ENCODE results near the gene DGAT2.
A peak's percentile ranks its signal among the peaks of the same experiment; 100 is the strongest.
"Not testable (repeated sequence)": the region's sequence is repeated elsewhere in the genome, so short reads cannot be mapped to it uniquely, and the experiment has no call there.

The DGAT2 gene, protein sequence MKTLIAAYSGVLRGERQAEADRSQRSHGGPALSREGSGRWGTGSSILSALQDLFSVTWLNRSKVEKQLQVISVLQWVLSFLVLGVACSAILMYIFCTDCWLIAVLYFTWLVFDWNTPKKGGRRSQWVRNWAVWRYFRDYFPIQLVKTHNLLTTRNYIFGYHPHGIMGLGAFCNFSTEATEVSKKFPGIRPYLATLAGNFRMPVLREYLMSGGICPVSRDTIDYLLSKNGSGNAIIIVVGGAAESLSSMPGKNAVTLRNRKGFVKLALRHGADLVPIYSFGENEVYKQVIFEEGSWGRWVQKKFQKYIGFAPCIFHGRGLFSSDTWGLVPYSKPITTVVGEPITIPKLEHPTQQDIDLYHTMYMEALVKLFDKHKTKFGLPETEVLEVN

DNA sequence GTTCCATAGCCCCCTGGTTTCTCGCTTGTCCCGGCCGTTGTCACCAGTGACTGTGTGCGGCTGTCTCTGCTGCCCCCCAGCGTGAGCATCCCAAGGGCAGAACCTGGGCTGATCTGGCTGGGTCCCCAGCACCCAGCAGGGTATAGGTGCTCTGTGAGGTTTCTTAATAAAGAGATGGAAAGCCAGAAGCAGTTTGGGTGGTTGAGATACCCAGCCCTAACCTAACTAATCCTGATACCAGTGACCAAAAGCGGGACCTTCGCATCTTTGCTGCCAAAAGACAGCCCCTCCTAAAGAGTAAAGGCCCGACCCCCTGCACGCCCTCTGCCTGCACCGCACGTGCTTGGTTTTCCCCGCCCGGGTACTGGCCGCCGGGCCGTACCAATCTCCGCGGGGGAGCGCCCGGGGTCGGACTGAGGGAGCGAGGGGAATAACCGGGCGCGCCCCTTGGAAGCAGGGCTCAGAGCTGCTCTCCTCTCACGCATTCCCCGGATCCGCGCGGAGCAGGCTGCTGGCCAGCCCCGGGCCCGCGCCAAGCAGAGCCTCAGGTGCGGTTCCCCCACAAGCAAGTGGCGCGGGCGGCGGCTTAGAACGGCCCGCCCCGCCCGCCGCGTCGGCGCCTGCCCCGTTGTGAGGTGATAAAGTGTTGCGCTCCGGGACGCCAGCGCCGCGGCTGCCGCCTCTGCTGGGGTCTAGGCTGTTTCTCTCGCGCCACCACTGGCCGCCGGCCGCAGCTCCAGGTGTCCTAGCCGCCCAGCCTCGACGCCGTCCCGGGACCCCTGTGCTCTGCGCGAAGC, at the start of gene DGAT2:
Gene DGAT2 (plus strand): TSS at position 667 of the 797 bp plus-strand sequence. CDS start 214 bp downstream, outside the sequence.
- DNase-seq (ENCODE audit: low spot score), result peak; percentile 89

DNA sequence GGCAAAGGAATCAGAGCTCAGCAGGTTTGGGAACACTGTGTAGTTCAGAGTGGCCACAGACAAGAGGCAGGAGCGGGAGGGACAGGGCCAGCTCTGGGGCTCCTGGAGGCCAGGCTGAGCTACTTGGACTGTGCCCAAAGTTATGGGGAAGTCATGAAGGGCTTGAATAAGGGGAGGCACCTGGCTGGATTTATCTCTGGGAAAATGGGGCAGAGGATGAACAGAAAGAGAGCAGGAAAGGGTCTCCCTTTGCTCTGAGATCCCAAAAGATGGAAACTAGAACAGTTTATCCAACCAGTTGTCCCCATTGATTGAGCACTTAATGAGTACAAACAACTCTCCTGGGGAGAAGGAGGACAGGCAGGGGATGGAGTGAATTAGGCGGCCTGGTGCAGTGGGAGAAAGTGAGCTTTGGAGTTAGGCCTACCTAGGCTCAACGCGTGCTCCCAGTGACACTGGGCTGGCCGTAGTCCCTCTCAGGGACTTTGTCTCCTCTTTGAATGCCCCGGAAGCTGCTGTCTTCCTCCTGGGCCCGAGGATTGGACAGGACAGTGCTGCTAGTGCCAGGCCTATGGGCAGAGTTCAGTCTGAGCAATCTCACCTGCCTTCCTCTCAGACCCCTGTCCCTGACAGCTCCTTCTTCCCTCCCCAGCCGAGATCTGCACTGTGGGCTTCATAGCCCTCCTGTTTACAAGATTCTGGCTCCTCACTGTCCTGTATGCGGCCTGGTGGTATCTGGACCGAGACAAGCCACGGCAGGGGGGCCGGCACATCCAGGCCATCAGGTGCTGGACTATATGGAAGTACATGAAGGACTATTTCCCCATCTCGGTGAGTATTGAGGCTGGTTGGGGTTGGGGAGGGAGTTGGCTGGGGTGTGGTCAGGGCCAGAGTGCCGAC, 49.0 kb upstream of the DGAT2 start:
- no peak for DNase-seq (ENCODE audit: low spot score)

DNA sequence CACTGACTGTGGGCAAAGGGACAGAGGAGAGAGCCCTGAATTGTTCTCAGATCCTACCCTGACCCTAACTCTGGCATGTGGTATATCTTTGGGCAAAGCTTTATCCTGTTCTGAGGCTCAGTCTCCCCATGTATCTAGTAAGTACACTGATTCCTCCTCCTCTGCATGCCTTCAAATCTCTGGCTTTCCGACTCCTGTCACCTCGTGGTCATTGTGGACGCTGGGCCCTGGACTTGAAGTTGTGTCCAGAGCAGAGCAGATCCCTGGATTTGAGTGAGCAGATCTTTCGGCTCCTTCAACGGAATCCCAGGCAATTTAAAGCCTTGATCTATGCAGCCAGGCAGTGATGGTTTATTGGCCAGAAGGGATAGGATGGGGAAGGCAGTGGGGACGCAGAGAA, 47.9 kb upstream of the DGAT2 start:
- no peak for DNase-seq (ENCODE audit: low spot score)

DNA sequence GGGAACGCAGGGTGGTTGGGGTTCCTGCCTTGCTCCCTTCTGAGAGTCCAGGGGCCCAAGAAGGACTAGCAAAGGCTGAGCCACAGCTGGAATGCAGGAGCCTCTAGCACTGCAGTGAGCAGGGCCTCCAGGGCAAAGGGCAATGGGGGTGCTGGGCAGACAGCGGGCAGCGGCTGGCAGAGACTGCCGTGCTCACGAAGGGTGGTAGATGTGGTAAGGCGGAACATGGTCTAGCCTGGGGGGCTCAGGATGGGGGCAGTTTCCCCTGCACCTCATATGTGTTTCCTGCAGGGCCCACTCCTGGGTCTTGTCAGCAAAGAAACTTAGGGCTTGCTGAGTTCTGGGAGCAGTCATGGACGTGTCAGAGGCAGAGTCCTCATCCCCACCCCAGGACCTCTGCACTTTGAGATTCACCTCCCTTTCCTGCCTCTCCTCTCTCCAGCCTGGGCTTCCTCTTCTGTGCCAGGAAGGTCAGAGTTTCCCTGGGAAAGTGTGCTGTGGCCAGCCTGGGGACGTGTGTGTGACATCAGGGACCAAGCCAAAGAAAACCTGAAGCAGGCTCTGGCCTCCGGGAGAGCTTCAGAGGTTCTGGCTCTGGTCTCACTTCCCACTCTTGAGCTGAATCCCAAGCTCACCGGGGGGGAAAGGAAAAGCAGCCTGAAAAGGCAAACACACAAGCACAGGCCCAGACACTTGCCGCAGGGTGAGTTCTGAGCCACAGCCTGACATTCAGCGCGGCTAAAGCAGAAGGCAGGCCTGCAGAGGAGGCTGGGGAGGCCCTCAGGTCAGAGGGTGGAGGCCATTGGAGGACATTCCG, 46.5 kb upstream of the DGAT2 start:
- no peak for DNase-seq (ENCODE audit: low spot score)

DNA sequence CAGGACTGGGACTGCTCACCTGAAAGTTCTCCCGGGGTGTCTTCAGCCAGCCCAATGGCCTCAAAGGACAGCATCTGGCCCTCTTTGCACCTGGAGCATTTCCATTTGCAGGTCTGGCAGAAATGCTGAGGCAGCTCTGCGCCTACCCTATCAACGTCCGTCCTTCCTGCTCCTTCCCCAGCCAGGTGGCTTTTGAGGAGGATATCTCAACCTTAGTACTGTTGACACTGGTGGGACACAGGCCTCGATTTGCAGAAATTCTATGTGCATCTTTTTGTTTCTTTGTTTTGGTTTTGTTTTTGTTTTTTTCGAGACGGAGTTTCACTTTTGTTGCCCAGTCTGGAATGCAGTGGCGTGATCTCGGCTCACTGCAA, 45.9 kb upstream of the DGAT2 start:
- DNase-seq (ENCODE audit: low spot score), result no peak

DNA sequence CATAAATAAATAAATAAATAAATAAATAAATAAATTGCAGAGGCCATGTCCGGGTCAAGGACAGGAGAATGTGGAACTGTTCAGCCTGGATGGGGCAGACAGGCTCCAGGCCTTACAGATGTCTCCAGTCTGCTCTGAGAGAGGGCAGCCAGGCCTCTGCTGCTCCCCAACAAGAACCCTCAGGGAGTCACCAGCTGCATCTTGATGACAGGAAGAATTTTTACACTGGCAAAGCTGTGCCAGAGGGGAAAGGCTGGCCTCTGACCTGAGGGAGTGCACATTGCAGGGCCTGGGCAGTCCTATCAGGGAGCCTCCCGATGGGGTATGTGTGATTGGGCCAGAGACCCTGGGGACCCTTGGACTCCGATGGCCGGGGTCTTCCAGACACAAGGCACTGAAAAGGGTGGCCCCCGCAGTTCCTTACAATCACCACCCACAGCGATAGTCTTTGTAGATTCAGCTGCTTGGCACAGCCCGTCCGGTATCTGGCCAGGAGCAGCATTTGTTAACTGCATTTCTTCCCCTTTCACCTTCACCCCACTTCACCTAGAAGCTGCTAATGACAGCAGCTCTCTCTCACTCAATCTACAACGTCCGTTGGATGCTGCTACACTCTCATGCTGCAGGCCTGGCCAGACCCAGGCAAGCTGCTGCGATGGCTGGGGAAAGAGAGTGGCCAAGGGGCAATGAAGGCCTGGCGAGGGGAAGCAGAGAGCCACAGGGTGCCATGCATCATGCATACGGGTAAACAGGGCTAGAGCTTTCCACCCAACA, 42.8 kb upstream of the DGAT2 start:
- no peak for DNase-seq (ENCODE audit: low spot score)

DNA sequence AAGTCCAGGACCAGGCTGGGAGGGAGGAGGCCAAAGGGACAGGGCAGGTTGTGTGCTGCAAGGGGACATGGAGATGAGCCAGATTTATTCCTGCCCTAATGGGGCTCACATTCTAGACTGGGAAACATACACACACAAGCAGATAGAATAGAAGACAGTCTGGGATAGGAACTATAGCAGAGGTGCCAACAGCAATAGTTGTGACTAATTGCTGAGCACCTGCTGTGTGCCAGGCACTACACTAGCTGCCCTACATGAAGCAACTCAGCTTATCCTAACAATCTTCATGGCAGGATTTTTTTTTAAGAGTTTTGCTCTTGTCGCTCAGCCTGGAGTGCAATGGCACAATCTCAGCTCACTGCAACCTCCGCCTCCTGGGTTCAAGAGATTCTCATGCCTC, 39.6 kb upstream of the DGAT2 start:
- DNase-seq (ENCODE audit: low spot score), result no peak

DNA sequence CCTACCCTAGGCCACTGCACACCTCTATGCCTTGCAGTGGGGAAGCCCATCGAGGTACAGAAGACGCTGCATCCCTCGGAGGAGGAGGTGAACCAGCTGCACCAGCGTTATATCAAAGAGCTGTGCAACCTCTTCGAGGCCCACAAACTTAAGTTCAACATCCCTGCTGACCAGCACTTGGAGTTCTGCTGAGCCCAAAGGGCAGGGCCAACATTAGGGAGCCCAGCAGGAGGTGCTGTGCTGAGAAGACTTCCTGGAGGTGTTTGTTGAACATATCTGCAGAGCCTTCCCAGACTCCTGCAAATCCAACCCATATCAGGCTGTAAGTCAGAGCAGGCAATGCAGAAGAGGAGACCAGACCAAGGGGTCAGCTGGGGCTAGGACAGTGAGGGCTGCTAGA, 37.5 kb upstream of the DGAT2 start:
- no peak for DNase-seq (ENCODE audit: low spot score)

DNA sequence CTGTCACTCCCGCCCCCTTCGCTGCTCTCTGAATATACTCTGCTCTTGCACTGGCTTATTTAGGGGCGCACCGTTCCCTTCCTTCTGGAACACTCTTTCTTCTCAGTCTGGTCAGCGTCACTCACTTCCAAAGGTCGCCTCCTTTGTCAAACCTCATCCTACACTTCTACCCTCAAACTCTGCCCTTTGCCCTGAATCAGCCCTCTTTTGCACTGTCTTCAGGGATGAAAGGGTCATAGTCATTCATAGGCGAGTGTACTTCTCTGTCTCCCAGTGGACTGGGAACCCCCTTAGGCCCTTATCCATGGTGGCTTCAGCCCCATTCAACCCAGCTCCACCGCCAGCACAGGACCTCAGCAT, 35.5 kb upstream of the DGAT2 start:
- no peak for DNase-seq (ENCODE audit: low spot score)

DNA sequence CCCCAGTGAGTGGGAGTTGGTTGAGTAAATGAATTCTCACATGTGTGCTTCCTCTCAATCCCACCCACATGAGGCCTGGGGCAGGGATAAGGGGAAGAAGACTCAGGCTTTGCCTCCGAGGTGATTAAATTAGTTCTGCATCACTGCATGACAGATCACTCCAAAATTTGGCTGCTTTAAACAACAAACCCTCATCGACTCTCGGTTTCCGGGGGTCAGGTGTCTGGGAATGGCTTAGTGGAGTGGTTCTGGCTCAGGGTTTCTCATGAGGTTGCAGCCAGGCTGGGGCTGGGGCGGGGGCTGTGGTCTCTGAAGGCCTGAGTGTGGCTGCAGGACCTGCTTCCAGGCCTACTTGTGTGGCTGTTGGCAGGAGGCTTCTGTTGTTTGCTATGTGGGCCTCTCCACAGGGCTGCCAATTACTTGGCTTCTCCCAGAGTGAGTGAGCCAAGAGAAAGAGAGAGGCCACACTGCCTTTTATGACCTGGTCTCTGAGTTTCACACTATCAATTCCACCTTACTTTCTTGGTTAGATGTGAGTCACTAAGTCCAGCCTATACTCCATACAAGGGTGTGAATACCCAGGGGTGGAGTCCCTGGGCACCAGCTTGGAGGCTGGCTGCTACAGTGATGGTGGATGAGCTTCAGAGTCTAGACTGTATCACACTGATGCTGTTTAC, 35.0 kb upstream of the DGAT2 start:
- no peak for DNase-seq (ENCODE audit: low spot score)

DNA sequence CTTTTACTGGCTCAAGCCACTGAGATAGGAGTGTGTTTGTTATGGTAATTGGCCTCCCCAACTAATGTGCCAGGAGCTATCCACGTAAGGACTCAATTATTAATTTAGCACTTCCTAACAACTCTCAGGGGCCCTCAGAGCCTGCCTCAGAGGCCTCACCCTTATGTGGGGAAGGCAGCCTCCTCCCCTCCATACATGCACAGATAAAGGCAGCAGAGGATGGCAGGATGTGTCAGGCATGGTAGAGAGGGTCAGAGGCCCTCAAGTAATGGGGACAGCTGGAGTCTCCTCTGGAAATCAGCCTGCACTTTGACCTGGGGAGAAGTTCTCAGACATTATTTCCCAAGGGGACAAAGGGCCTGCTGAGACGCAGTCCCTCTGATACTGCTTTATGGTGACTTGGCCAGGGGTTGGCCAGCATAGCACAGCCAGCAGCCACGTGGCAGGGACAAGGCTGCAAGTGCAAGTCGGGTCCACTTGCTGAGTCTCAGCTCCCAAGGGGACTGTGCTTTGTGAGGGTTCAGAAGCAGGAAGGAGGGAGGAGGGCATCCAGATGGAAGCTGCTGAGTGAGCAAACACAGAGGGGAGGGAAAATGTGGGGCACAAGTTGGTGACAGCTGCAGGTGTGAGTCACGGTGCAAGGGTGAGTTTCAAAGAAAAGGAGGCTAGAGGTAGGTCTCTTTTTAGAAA, 33.9 kb upstream of the DGAT2 start:
- DNase-seq (ENCODE audit: low spot score), result no peak

DNA sequence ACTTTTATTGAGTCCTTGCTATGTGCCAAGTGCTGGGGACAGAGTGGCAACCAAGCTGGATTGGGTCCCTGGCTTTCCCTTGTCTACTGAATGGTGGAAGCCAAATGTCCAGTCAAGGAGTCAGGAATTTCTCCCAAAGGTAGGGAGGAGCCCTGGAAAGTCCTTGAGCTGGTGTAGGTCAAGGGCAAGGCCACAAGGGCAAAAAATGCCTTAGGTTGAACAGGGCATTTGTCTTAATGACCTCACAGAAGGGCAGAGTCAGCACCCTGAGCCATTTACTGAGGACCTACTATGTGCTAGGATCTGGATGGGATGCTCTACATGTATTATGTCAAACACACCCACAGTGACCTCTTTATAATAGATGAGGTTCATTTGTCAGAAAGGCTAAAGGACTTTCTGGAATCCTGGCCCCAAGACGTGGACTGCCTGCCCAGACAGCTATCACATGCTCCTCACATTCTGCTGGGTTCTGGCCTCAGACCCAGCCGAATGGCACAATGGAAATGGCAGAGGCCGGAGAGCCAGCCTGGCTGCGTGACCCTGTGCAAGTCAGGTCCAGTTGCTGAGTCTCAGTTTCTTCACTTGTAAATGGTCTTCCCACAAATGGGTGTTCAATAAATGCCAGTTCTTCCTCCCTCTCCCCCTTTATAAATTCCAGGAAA, 33.3 kb upstream of the DGAT2 start:
- DNase-seq (ENCODE audit: low spot score), result no peak

DNA sequence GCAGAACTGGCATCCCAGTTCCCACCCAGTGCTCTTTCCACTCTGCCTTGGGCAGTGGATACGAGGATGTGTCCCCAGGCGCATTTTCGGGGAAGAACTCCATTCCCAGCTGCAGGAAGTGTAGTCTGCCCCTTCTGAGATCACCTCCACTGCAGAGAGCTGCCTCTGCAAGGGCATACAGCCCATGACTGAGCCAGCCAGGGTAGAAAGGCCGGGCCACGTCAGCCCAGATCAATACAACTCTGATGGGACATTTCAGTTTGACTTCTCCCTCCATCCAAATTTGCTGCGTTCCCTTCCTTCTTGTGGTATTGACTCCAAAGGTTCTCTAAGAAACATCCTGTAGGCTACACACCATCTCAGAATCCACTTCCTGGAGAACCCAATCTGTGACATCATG, 31.3 kb upstream of the DGAT2 start:
- DNase-seq (ENCODE audit: low spot score), result no peak

DNA sequence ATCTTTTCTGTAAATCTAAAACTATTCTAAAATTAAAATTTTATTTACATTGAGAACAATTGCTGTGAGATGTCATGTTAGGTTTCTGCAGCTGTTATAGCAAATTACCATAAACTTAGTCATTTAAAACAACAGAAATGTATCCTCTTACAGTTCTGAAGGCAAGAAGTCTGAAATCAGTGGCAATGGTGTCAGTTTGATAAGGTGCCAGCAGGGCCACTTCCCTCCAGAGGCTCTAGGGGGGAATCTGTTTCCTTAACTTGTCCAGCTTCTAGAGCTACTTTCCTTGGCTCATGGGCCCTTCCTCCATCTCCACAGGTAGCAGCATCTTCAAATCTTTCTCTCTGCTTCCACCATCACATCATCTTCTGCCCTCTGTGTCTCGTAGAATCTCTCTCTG, 27.9 kb upstream of the DGAT2 start:
- DNase-seq (ENCODE audit: low spot score), result no peak

DNA sequence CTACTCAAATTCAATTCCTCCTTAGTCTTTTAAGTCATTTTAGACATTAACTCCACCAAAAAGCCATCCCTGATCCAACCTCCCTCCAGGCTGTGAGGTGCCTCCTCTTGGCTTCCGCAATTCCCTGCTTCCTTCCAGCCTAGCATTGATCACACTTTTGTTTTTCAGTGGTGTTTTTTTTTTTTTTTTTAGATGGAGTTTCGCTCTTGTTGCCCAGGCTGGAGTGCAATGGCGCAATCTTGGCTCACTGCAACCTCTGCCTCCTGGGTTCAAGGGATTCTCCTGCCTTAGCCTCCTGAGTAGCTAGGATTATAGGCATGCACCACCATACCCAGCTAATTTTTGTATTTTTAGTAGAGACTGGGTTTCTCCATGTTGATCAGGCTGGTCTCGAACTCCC, 25.4 kb upstream of the DGAT2 start:
- not testable (repeated sequence) for DNase-seq (ENCODE audit: low spot score)

DNA sequence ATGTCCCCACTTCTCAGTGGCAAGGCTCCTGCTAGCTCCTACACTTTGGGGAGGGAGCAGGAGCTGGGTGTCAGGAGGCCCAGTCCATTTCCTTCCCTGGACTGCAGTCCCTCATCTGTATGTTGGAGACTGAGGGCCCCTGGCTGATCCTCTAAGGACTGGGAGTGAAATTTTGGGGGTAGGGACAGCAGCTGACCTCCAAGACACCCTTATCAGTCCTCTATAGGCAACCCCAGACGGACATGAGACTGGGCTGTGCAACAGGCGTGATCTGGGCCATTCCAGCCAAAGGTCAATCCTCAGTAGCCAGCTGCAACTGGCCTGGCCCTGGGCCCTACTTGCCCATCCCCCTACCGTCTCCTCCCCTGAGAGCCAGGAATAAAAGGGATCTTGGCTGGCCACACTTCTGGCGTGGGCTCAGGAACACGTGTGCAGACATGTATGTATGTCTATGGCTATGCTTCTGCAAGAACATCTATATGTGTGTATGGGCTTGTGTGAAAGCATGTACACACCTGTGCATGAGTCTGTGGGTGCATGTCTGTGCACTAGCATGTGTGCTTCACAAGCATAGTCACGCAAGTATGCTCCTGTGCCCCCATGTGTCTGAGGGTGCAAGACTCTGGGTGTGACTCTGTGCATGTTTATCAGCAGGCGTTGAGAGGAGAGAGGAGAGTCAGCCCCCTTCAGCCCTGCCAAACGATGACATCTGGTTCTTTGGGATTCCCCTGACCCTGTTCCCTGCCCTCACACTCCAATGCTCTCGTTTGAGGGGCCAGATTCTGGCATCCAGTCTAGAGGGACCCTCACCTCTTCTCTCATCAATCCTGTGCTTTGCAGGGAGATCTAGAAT, 24.6 kb upstream of the DGAT2 start:
- DNase-seq (ENCODE audit: low spot score), result no peak

DNA sequence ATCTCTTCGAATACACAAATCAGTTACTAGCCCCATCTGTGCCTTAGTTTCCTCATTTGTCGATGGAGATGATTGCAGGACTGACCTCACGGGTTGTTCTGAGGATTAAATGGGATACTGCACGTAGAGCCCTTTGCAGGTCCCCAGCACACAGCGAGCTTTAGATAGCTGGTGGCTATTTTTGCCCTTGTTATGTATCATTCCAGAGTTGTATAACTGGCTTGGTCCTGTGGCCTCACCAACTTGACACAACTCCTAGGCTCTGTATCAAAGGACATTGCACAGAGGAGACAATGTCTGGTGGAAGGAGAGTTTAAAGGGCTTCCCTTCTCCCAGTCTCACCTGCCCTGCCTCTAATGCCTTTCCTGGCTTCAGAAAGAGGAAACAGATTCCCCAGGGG, 22.8 kb upstream of the DGAT2 start:
- no peak for DNase-seq (ENCODE audit: low spot score)

DNA sequence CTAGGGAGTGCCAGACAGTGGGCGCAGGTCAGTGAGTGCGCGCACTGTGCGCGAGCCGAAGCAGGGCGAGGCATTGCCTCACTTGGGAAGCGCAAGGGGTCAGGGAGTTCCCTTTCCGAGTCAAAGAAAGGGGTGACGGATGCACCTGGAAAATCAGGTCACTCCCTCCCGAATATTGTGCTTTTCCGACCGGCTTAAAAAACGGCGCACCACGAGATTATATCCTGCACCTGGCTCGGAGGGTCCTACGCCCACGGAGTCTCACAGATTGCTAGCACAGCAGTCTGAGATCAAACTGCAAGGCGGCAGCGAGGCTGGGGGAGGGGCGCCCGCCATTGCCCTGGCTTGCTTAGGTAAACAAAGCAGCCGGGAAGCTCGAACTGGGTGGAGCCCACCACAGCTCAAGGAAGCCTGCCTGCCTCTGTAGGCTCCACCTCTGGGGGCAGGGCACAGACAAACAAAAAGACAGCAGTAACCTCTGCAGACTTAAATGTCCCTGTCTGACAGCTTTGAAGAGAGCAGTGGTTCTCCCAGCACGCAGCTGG, 19.8 kb upstream of the DGAT2 start:
- not testable (repeated sequence) for DNase-seq (ENCODE audit: low spot score)

Measured in GM03348 (cell line).